Omental fat pad (tissue), 4 donors: ENCODE results near the gene P2RY2. TPM values are rescaled to one million over a fixed set of nuclear protein-coding genes. Genes with fewer than 3 reads are reported as not detected.

Experiments used
- ATAC-seq: fragments of 150-250 bp; one replicate; pipeline ENCODE4 v1.9.1; 2016; ENCODE audit warnings: mild to moderate bottlenecking, moderate library complexity; ENCODE audit not compliant: low FRiP score
- DNase-seq: peaks from one replicate; pipeline ENCODE4 v3.0.0-alpha.2; 2019; ENCODE audit warnings: low spot score
- CTCF ChIP-seq, 3 donors: fragments of 450-650 bp; IDR thresholded peaks; one replicate each; pipeline ENCODE4 v1.5.1; 2016 to 2017; ENCODE audit warnings: antibody characterized with exemption in 3 of 3, mild to moderate bottlenecking in 3 of 3, moderate library complexity in 2 of 3
- total RNA-seq, 4 donors: library from RNA; depleted of rRNA; stranded (reverse); fragments of >200 nt; gene quantifications; one replicate each; pipeline ENCODE4 v1.1.0, GENCODE V29; 2016

Gene P2RY2
- total RNA-seq, 4 donors from 2014 or later, result 0.47 to 1.1 (median 0.64) TPM

- no peak for ATAC-seq
- no peak for TF ChIP-seq CTCF (IDR thresholded peaks at IDR 0.05)
- no peak for DNase-seq
These were observed 19.6 kb downstream of the P2RY2 start for GRCh38 chr11:73237471-73238290.

DNA sequence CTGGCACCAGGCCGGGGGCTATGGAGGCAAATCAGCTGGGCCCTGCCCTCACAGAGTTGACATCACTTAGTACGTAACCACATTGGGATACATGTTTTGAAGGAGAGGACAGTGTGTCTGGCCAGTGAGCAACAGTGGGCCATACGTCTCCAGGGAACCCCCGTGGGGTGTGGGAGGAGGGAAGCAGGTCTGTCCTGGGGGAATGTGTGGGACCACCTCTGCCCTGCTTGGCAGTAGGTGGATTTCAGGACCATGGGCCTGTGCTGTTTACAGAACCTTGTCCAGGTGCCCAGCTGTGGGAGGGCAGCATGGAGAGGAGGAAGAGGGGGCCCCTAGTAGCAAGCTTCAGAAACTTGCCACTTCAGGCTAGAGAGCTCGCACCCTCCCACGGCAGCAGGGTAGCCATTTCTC lies 21.0 kb downstream of the P2RY2 start:
- ATAC-seq (no peak), DNase-seq (no peak)
- TF ChIP-seq CTCF (IDR thresholded peaks at IDR 0.05), result no peak

DNA sequence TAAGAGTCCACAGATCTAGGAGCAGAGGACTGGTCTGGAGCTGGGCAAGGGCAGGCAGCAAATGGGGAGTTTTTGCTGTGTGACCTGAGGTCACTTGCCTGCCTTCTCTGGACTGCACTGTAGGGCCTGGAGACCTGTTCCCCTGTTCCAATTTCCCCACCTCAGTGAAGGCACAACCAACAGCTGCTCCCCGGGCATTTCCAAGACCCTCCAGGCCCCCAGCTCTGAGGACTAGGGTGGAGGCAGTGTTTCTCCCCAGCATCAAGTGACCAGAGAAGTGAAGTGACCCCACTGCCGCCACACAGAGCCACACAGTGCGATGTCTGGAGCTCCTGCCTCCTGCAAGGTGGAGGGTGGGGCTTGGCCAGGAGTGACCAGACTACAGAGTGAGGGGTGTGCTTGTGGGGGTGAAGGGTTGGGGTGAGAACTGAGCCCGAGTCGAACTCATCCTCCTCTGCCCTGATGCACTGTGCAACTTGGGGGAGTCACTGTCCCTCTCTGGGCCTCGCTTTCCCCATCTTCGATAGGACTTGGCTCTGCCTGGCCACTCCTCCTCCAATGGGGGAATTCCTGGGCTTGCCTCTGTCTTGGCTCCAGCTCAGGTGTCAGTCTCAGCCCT lies 21.6 kb downstream of the P2RY2 start:
- DNase-seq (no peak), ATAC-seq (no peak)
- TF ChIP-seq CTCF (IDR thresholded peaks at IDR 0.05), result no peak

DNA sequence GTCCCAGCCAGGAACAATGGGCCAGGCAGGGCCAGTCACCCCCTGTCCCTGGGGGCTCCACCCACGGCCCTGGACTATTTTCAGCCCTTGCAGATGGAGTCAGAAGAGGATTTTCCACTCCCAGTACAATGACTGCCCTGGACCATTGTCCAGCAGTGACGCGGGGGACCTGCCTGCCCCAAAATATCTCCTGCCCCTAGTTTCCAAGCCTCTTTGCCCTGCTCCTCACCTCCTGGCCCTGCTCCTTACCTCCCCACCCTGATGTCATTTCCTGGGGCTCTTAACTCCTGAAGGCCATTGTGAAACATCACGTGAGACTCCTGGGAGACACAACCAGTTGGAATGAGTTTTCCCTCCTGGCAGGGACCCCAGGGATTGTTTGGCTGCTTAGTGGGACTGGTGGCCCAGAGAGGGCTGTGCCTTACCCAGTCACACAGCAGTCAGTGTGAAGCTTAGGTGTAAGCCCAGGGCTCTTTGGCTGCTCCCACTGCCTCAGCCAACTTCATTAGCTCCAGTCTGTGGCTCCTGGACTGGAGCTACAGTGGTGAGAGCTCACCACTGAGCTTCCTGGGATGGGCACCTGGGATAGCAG lies 22.2 kb downstream of the P2RY2 start:
- ATAC-seq (peak; percentile 20), DNase-seq (no peak)
- no peak for TF ChIP-seq CTCF (IDR thresholded peaks at IDR 0.05)

- no peak for TF ChIP-seq CTCF (IDR thresholded peaks at IDR 0.05)
- no peak for ATAC-seq
- no peak for DNase-seq
These were observed 23.2 kb downstream of the P2RY2 start for GRCh38 chr11:73241300-73241699.

- peak; percentile 72 for DNase-seq
These were observed 24.4 kb downstream of the P2RY2 start for GRCh38 chr11:73242251-73243092.

More at GRCh38 chr11:73242251-73243092, 24.4 kb downstream of the P2RY2 start:
- peak; percentile 78 for ATAC-seq
- TF ChIP-seq CTCF (IDR thresholded peaks at IDR 0.05), result peak in 1 of 3 donors; percentile 45
